Measurements from ENCODE around the gene ASB11. TPM values are rescaled to one million over a fixed set of nuclear protein-coding genes. Genes with fewer than 3 reads are reported as not detected.

The ASB11 gene
- total RNA-seq, 1 donor from 2014 or later = not detected

- TF ChIP-seq EZH2 (IDR thresholded peaks at IDR 0.05) (no peak), CTCF (IDR thresholded peaks at IDR 0.05) (no peak), EZH2phosphoT487 (IDR thresholded peaks at IDR 0.05) (no peak)
- Histone ChIP-seq H3F3A (ENCODE audit: low read depth) (no peaks in the 10 kb centered on the region), H3K4me2 (no peak overlapping the region), H3K79me2 (ENCODE audit: low read depth) (no peaks in the 10 kb centered on the region), H3K4me1 (no peaks in the 10 kb centered on the region), H3K9me3 (ENCODE audit: low read depth) (no peaks in the 10 kb centered on the region), H3K27me3 (no peaks in the 10 kb centered on the region), H3K9ac (no peak overlapping the region), H4K20me1 (ENCODE audit: low read depth) (no peaks in the 10 kb centered on the region), H3K27ac (no peak overlapping the region), H3K4me3 (no peak overlapping the region), H3K36me3 (no peaks in the 10 kb centered on the region), H2AFZ (replicated peaks) (no peak overlapping the region)
- H3K27ac Mint-ChIP-seq = no peak overlapping the region
- peaks cover 2% of the 10 kb centered on the region for H3K9me3 Mint-ChIP-seq
- H3K36me3 Mint-ChIP-seq = peaks cover 2% of the 10 kb centered on the region
- no peaks in the 10 kb centered on the region for H3K27me3 Mint-ChIP-seq (ENCODE audit: insufficient read depth, low read depth)
- H3K4me1 Mint-ChIP-seq = no peaks in the 10 kb centered on the region
- H3K4me3 Mint-ChIP-seq = no peak overlapping the region
- DNase-seq (ENCODE audit: low spot score) = no peak
These were observed 41.0 kb upstream of the ASB11 start for GRCh38 chrX:15356444-15356843.

- peak; percentile 75 for DNase-seq (ENCODE audit: low spot score)
- Mint-ChIP-seq H3K27ac (no peak overlapping the region), H3K4me1 (peaks cover 22% of the 10 kb centered on the region), H3K36me3 (peaks cover 2% of the 10 kb centered on the region), H3K4me3 (no peak overlapping the region), H3K27me3 (ENCODE audit: insufficient read depth, low read depth) (peaks cover 2% of the 10 kb centered on the region), H3K9me3 (peaks cover 2% of the 10 kb centered on the region)
- no peak overlapping the region for H3K4me2 ChIP-seq
- no peak overlapping the region for H3K4me3 ChIP-seq
- peak overlapping the region; percentile 19 for H2AFZ ChIP-seq (replicated peaks)
- H3K4me1 ChIP-seq = peaks cover 7% of the 10 kb centered on the region
- H3K36me3 ChIP-seq = no peaks in the 10 kb centered on the region
- H4K20me1 ChIP-seq (ENCODE audit: low read depth) = no peaks in the 10 kb centered on the region
- peaks cover 24% of the 10 kb centered on the region for H3K27me3 ChIP-seq
- no peak overlapping the region for H3K27ac ChIP-seq
- no peaks in the 10 kb centered on the region for H3K9me3 ChIP-seq (ENCODE audit: low read depth)
- TF ChIP-seq EZH2phosphoT487 (IDR thresholded peaks at IDR 0.05) (no peak), EZH2 (IDR thresholded peaks at IDR 0.05) (no peak), CTCF (IDR thresholded peaks at IDR 0.05) (no peak)
- no peaks in the 10 kb centered on the region for H3K79me2 ChIP-seq (ENCODE audit: low read depth)
- H3K9ac ChIP-seq = no peak overlapping the region
- H3F3A ChIP-seq (ENCODE audit: low read depth) = no peaks in the 10 kb centered on the region
These were observed 35.0 kb upstream of the ASB11 start for GRCh38 chrX:15350329-15350996.

GRCh38 chrX:15349046-15349445 lies 33.6 kb upstream of the ASB11 start:
- no peak overlapping the region for H3K4me2 ChIP-seq
- DNase-seq (ENCODE audit: low spot score) = peak; percentile 85
- H3K36me3 Mint-ChIP-seq = no peaks in the 10 kb centered on the region
- H4K20me1 ChIP-seq (ENCODE audit: low read depth) = no peaks in the 10 kb centered on the region
- no peak overlapping the region for H3K4me3 Mint-ChIP-seq
- H3F3A ChIP-seq (ENCODE audit: low read depth) = no peaks in the 10 kb centered on the region
- TF ChIP-seq EZH2phosphoT487 (IDR thresholded peaks at IDR 0.05) = no peak
- TF ChIP-seq CTCF (IDR thresholded peaks at IDR 0.05) = peak; percentile 79
- no peaks in the 10 kb centered on the region for H3K9me3 Mint-ChIP-seq
- H3K27me3 Mint-ChIP-seq (ENCODE audit: insufficient read depth, low read depth) = peaks cover 4% of the 10 kb centered on the region
- peaks cover 27% of the 10 kb centered on the region for H3K4me1 Mint-ChIP-seq
- no peak overlapping the region for H3K27ac ChIP-seq
- H3K4me3 ChIP-seq = no peak overlapping the region
- peaks cover 7% of the 10 kb centered on the region for H3K4me1 ChIP-seq
- no peak overlapping the region for H3K9ac ChIP-seq
- H3K79me2 ChIP-seq (ENCODE audit: low read depth) = no peaks in the 10 kb centered on the region
- peaks cover 31% of the 10 kb centered on the region for H3K27me3 ChIP-seq
- no peaks in the 10 kb centered on the region for H3K9me3 ChIP-seq (ENCODE audit: low read depth)
- H3K27ac Mint-ChIP-seq = no peak overlapping the region
- H2AFZ ChIP-seq (replicated peaks) = no peak overlapping the region
- H3K36me3 ChIP-seq = no peaks in the 10 kb centered on the region
